Heart left ventricle (tissue), 13 donors: Measurements from ENCODE around the gene POLD2.

Experiments
- CTCF ChIP-seq, 12 donors: fragments of 200-600 bp; sonication (generic) in 4 of 12; IDR thresholded peaks; one replicate each; pipeline versions ENCODE4 v1.5.0 to v1.8.0; 2018 to 2022; ENCODE audit warnings: antibody characterized with exemption in 12 of 12, mild to moderate bottlenecking in 5 of 12
- POLR2A ChIP-seq, 2 donors: fragments of 450-650 bp; IDR thresholded peaks; one replicate each; pipeline ENCODE4 v1.6.1; 2017; ENCODE audit warnings: antibody characterized with exemption in 2 of 2, mild to moderate bottlenecking in 2 of 2, moderate library complexity in 2 of 2
- donor health status: ischemic (EF 13 %, LVEDD 7.1; RV severe dilation, severe dysfunction).
- donor health status: DM: no; HTN: yes; CAD: no.
- donor health status: DM: no; HTN: no; CAD: no.
- donor health status: ischemic (EF 25% LVEDD 6.9; RV normal size, moderate dysfunction).
- donor health status: ischemic (EF 25% LVEDD 5.7; RV mildly dilated, moderate dysfunction).
- donor health status: ischemic (EF 35%, LVEDD 5.7; RV mildly dilated, moderate dysfunction).
- donor health status: nonischemic (EF 11% LVEDD 7.7; RV severe dilation, severe dysfunction).
- donor health status: DM: yes; HTN: yes; CAD: no.
- donor health status: PGD.
- donor health status: ischemic (EF 29% LVEDD 5.4; RV normal size, mild dysfunction).
- donor health status: nonischemic (EF 23%, LVEDD 6.1; RV moderate dilation, normal function).

GRCh38 chr7:44148166-44148565, 24.8 kb upstream of the POLD2 start:
- TF ChIP-seq POLR2A (IDR thresholded peaks at IDR 0.05): no peak
- TF ChIP-seq CTCF (IDR thresholded peaks at IDR 0.05): no peak
